ENCODE data around the gene TCF12.

TCF12 gene

DNA sequence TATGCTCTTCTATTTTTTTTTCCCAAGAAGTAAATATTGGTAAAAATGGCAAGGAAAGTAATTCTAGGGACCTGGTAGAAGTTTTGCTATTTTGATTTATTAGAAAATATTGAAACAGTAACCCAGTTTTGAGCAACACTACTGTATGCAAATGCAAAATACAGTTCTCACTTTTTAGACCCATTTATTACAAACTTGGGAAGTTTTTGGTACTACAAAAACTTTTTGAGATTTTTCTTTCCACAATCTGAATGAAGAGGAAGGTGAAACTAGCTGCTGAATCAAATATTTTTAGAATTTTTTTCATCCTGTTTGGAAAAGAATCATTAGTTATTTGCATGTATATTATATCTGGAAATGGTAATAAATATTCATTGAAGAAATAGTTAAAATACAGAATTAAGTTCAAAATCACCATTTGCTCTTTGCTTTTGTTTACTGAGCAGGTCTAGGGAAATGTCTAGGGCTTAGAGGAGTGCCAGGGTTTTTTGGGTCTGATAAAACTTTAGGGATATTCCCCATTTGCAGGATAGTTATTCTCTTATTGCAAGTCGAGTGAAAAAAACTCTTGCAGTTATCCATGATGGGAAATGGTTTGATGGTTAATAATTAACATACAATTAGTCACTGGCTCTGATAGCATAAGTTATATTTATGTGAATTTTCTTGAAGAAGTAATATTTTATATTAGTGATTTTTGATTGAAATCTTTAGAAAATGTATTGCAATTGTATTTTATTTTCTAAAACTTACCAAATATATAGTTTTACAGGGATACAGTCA is 47.0 kb downstream of the TCF12 start:
- no peaks in the 10 kb centered on the region for H3K27me3 Mint-ChIP-seq
- DNase-seq (ENCODE audit: low spot score in 2 of 2), result no peak
- H3K9me3 Mint-ChIP-seq, result peaks cover 1% of the 10 kb centered on the region
- peaks cover 6% of the 10 kb centered on the region for H3K36me3 Mint-ChIP-seq
- H3K4me1 Mint-ChIP-seq, result peaks cover 27% of the 10 kb centered on the region
- no peak overlapping the region for H3K4me3 Mint-ChIP-seq
- no peak for ATAC-seq (ENCODE audit: low read depth)
- no peak overlapping the region for H3K27ac Mint-ChIP-seq

DNA sequence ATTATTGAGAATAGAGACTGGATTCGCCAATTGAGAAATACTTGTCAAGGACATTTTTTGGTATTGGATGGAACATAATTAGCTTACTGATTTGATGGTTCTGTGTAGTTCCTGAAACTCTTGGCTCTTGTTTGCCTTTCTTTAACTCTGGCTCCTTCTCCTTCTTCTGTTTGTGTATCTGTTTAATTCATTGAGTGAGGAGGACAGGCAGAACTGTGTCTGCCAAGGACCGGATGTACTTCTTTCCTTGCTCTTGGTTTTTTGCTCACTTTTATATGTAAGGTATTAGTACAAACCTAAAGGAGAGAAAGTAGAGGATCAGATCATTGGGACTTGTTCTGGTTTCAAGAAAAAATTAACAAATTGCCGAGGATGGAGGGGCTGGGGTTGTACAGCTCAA is 48.9 kb downstream of the TCF12 start:
- Mint-ChIP-seq H3K4me3 (no peak overlapping the region), H3K4me1 (peaks cover 31% of the 10 kb centered on the region), H3K27me3 (no peaks in the 10 kb centered on the region), H3K36me3 (peaks cover 4% of the 10 kb centered on the region), H3K9me3 (peaks cover 1% of the 10 kb centered on the region), H3K27ac (no peak overlapping the region)
- DNase-seq (ENCODE audit: low spot score in 2 of 2) (no peak), ATAC-seq (ENCODE audit: low read depth) (no peak)

DNA sequence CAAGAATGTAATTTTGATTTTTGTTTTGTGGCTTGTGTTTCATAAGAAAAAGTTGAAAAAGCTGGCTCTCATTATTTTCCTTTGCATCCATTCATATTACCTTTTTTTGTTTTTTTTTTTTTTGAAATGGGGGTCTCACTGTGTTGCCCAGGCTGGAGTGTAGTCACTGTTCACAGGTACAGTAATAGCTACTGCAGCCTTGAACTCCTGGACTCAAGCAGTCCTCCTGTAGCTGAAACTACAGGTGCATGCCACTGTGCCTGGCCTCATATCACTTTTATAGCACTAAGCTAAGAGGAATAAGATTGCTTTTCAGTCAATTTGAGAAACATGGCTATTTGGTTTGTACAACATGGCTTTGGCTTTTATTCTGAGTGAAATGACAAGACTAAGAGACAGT is 49.8 kb downstream of the TCF12 start:
- Mint-ChIP-seq H3K36me3 (peaks cover 4% of the 10 kb centered on the region), H3K27ac (no peak overlapping the region), H3K27me3 (no peaks in the 10 kb centered on the region), H3K4me1 (peaks cover 29% of the 10 kb centered on the region), H3K4me3 (no peak overlapping the region), H3K9me3 (peaks cover 1% of the 10 kb centered on the region)
- DNase-seq (ENCODE audit: low spot score in 2 of 2) (no peak), ATAC-seq (ENCODE audit: low read depth) (no peak)

DNA sequence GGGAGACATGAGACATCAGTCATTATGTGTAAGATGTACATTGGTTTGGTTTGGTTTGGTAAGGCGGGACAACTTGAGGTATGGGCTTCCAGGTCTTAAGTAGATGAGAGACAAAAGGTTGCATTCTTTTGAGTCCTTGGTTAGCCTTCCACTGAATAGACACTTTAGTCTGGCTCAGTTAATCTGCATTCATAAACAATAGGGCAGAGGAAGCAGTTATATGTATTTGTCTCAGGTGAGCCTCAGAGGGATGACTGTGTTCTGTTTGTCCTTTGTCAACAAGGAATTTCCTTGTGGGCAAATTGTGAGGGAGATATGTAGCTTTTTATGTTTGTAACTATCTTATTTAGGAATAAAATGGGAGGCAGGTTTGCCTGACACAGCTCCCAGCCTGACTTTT is 50.4 kb downstream of the TCF12 start:
- DNase-seq (ENCODE audit: low spot score in 2 of 2) (no peak), ATAC-seq (ENCODE audit: low read depth) (no peak)
- no peak overlapping the region for H3K27ac Mint-ChIP-seq
- H3K4me1 Mint-ChIP-seq, result peaks cover 27% of the 10 kb centered on the region
- H3K9me3 Mint-ChIP-seq, result peaks cover 1% of the 10 kb centered on the region
- H3K36me3 Mint-ChIP-seq, result peaks cover 4% of the 10 kb centered on the region
- no peaks in the 10 kb centered on the region for H3K27me3 Mint-ChIP-seq
- H3K4me3 Mint-ChIP-seq, result no peak overlapping the region

DNA sequence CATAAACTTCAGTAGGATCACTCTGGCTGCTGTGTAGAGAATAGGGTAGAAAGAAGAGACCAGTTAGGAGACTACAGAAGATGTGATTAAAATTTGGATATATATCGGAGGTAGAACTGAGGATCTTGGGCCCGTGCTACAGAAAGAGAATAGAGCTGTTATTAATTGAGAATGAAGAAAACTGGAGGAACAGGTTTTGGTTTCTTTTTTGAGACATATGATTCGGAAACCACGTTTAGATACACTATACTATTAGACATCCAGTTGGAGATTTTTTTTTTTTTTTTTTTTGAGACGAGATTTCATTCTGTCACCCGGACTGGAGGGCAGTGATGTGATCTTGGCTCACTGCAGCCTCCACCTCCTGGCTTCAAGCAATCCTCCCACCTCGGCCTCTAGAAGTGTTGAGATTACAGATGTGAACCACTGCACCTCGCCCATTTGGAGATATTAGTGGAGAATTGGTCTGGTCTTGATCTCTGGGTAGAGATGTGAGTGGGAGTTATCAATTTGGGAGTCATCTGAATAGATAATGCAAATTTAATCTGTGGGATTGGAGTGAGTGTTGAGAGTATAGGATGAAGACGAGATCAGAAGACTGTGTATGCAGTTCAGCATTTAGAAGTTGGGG is 50.9 kb downstream of the TCF12 start:
- DNase-seq (ENCODE audit: low spot score in 2 of 2) (no peak), ATAC-seq (ENCODE audit: low read depth) (no peak)
- H3K36me3 Mint-ChIP-seq, result peaks cover 4% of the 10 kb centered on the region
- H3K27ac Mint-ChIP-seq, result no peak overlapping the region
- H3K27me3 Mint-ChIP-seq, result no peaks in the 10 kb centered on the region
- H3K4me1 Mint-ChIP-seq, result peaks cover 24% of the 10 kb centered on the region
- no peak overlapping the region for H3K4me3 Mint-ChIP-seq
- peaks cover 1% of the 10 kb centered on the region for H3K9me3 Mint-ChIP-seq

DNA sequence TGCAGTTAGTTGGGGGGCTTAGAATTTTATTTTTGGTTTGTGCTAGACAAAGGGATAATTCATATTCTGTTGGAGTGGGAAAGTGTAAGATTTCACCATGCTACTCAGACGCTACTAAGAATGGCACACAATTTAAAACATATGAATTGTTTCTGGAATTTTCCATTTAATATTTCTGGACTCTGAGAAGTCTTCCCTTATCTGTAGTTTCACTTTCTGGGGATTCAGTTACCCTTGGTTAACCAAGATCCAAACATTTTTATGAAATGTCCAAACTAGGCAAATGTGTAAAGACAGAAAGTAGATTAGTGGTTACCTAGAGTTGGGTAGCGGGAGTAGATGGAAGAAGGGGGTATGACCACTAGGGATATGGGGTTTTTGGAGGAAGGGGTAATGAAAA is 53.1 kb downstream of the TCF12 start:
- H3K4me1 Mint-ChIP-seq, result peaks cover 27% of the 10 kb centered on the region
- no peak overlapping the region for H3K27ac Mint-ChIP-seq
- peaks cover 1% of the 10 kb centered on the region for H3K9me3 Mint-ChIP-seq
- H3K27me3 Mint-ChIP-seq, result no peaks in the 10 kb centered on the region
- H3K36me3 Mint-ChIP-seq, result peaks cover 7% of the 10 kb centered on the region
- ATAC-seq (ENCODE audit: low read depth) (no peak), DNase-seq (ENCODE audit: low spot score in 2 of 2) (no peak)
- no peak overlapping the region for H3K4me3 Mint-ChIP-seq

DNA sequence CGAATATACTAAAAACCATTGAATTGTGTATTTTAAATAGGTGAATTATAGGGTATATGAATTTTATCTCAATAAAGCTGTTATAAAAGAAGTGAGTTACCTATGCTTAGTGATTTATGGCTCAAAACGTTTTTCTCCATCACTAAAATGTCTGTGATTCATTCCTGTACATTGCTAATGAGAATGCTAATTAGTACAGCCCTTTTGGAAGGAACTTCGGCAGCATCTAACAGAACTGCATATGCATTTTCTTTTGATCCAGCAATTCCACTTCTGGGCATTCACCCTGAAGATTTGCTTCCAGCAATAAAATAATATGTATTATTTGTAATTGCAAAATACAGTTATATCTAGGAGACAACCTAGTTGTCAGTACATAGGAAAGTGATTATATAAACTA is 53.6 kb downstream of the TCF12 start:
- H3K4me3 Mint-ChIP-seq, result no peak overlapping the region
- ATAC-seq (ENCODE audit: low read depth) (no peak), DNase-seq (ENCODE audit: low spot score in 2 of 2) (no peak)
- H3K27ac Mint-ChIP-seq, result peak overlapping the region; percentile 18
- no peaks in the 10 kb centered on the region for H3K27me3 Mint-ChIP-seq
- peaks cover 1% of the 10 kb centered on the region for H3K9me3 Mint-ChIP-seq
- peaks cover 27% of the 10 kb centered on the region for H3K4me1 Mint-ChIP-seq
- H3K36me3 Mint-ChIP-seq, result peaks cover 9% of the 10 kb centered on the region

DNA sequence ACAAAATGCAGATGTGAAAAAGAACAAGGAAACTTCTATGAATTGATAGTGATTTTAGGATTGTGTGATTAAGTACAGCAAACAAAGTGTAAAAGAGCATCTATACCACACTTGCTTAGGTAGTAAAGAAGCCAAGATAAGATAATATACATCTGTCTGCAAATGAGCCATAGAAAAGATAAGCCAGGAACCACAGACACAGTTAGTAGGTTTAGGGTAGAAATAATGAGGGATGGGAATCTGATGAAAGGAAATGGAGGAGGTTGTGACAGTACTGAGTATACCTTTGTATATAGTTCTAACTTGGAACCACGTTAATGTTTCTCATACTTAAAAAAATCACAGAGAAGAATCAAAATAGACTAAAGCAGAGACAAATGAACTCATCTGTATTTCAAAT is 54.0 kb downstream of the TCF12 start:
- Mint-ChIP-seq H3K27me3 (no peaks in the 10 kb centered on the region), H3K9me3 (peaks cover 1% of the 10 kb centered on the region), H3K4me1 (peaks cover 29% of the 10 kb centered on the region), H3K27ac (peak overlapping the region; percentile 18), H3K36me3 (peaks cover 9% of the 10 kb centered on the region), H3K4me3 (no peak overlapping the region)
- ATAC-seq (ENCODE audit: low read depth), result no peak
- no peak for DNase-seq (ENCODE audit: low spot score in 2 of 2)

DNA sequence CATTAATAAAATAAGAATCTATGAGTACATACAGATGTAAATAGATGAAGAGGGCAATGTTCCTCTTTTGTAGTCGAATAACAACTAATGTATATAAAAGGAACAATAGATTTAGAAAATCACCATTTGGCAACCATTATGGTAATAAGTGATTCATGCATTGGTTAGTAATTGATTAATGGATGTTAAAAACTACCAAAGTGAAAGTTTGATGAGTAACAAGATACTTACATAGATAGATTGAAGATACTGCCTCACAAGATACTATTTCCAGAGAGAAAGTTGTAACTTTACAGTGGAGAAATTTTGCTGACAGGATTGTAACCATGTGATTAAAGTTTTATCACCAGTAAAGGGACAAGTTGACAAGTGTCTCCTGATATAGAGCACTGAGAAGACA is 55.0 kb downstream of the TCF12 start:
- no peak overlapping the region for H3K27ac Mint-ChIP-seq
- H3K27me3 Mint-ChIP-seq, result no peaks in the 10 kb centered on the region
- peaks cover 29% of the 10 kb centered on the region for H3K4me1 Mint-ChIP-seq
- ATAC-seq (ENCODE audit: low read depth) (no peak), DNase-seq (ENCODE audit: low spot score in 2 of 2) (no peak)
- H3K4me3 Mint-ChIP-seq, result no peak overlapping the region
- peaks cover 9% of the 10 kb centered on the region for H3K36me3 Mint-ChIP-seq
- peaks cover 1% of the 10 kb centered on the region for H3K9me3 Mint-ChIP-seq

DNA sequence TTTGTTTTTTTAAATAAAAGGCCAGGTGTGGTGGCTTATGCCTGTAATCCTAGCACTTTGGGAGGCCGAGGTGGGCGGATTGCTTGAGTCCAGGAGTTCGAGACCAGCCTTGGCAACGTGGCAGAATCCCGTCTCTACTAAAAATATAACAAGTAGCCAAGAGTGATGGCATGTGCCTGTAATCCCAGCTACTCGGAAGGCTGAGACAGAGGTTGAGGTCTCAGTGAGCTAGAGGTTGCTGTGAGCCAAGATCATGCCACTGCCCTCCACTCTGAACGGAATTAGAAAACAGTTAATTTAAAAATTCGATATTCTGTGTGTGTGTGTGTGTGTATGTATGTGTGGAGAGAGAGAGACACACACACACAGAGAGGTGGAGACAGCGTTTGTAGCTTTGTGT is 58.8 kb downstream of the TCF12 start:
- Mint-ChIP-seq H3K36me3 (peaks cover 5% of the 10 kb centered on the region), H3K9me3 (no peaks in the 10 kb centered on the region), H3K27me3 (no peaks in the 10 kb centered on the region), H3K4me3 (no peak overlapping the region), H3K27ac (no peak overlapping the region), H3K4me1 (peaks cover 29% of the 10 kb centered on the region)
- ATAC-seq (ENCODE audit: low read depth) (no peak), DNase-seq (ENCODE audit: low spot score in 2 of 2) (no peak)

DNA sequence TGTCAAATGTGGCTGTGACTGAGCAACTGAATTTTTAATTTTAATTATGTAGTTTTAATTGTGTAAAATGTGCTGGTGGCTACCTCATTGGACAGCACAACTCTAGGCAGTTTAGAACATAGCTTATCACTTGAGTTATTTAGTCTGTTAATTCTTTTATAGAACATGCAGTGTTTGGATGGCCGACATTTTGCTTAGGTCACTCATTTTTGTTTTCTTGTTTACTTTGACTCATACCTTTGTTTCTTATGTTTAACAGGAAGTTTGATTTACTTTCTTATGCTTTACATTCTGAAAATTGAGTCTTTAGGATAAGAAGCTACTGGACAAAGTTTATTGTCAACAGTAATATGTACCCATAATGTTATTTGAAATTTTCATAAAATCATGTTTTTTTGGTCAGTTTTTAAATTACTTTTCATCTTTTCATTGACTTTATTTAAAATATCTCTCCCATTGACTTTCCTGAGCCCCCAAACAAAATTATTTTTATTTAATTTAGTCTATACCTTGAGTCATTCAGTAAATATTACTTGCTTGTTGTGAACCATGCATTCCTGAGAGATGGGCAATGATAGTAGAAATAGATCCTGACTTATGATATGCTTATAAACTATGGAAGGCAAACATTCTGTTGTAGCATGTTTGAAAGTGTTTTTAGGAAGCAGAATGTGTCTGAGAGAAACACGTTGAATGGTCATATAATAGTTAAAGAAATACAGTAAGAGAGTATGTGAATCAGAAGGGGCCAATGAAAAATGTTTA is 60.6 kb downstream of the TCF12 start:
- peaks cover 5% of the 10 kb centered on the region for H3K36me3 Mint-ChIP-seq
- ATAC-seq (ENCODE audit: low read depth) (no peak), DNase-seq (ENCODE audit: low spot score in 2 of 2) (no peak)
- H3K27ac Mint-ChIP-seq, result no peak overlapping the region
- no peaks in the 10 kb centered on the region for H3K27me3 Mint-ChIP-seq
- H3K9me3 Mint-ChIP-seq, result no peaks in the 10 kb centered on the region
- no peak overlapping the region for H3K4me3 Mint-ChIP-seq
- H3K4me1 Mint-ChIP-seq, result peaks cover 28% of the 10 kb centered on the region

DNA sequence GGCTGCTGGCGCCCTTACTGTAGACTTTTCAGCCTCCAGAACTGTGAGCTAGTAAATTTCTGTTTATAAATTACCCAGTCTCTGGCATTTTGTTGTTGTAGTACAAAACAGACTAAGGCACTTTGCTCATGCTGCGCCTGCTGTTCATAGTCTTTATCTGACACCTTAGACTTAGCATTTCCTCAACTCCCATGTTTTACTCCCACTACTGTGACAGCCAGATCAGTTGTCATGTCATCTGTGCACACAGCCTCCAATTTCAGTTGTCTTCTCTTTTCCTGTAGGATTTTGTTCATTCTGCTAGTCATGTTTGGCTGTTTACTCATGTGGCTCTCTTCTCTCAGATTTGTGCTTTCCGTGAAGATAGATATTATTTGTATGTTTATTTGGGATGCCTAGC is 62.0 kb downstream of the TCF12 start:
- H3K27ac Mint-ChIP-seq, result no peak overlapping the region
- ATAC-seq (ENCODE audit: low read depth) (no peak), DNase-seq (ENCODE audit: low spot score in 2 of 2) (no peak)
- H3K4me3 Mint-ChIP-seq, result no peak overlapping the region
- no peaks in the 10 kb centered on the region for H3K27me3 Mint-ChIP-seq
- peaks cover 5% of the 10 kb centered on the region for H3K36me3 Mint-ChIP-seq
- H3K4me1 Mint-ChIP-seq, result peaks cover 37% of the 10 kb centered on the region
- no peaks in the 10 kb centered on the region for H3K9me3 Mint-ChIP-seq

DNA sequence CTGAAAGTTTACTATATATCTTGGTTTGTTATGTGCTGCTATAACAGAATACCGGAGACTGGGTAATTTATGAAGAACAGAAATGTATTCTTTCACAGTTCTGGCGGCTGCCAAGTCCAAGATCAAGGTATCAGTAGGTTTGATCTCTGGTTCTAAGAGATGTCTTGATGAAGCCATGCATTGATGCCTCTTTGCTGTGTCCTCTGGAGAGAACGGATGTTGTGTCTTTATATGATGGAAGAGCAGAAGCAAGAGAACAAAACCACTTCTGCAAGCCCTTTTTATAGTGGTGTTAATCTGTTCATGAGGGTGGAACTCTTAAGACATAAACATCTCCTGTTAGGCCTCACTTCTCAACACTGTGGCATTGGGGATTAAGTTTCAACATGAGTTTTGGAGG is 62.7 kb downstream of the TCF12 start:
- Mint-ChIP-seq H3K9me3 (no peaks in the 10 kb centered on the region), H3K36me3 (peaks cover 1% of the 10 kb centered on the region), H3K4me1 (peaks cover 33% of the 10 kb centered on the region), H3K27ac (no peak overlapping the region), H3K27me3 (no peaks in the 10 kb centered on the region), H3K4me3 (no peak overlapping the region)
- DNase-seq (ENCODE audit: low spot score in 2 of 2) (no peak), ATAC-seq (ENCODE audit: low read depth) (no peak)

DNA sequence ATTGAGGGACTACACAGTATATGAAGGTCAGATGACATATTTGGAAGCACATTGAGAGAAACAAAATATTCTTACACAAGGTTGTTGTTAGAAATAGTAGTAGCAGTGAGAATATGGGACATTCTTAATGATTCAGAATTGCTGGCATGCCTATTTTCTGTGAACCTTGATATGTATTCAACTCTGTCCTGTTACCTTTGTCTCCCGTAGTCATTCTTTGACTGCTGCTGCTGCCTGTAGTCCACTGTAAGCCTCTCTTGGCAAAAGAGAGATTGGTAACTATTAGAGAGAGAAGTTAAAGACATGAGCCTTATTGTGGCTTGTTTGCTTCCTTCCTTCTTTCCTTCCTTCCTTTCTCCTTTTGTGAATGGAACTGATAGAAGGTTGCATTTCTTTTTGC is 64.5 kb downstream of the TCF12 start:
- DNase-seq (ENCODE audit: low spot score in 2 of 2), result no peak
- Mint-ChIP-seq H3K27me3 (no peaks in the 10 kb centered on the region), H3K27ac (no peak overlapping the region), H3K9me3 (no peaks in the 10 kb centered on the region), H3K4me3 (no peak overlapping the region), H3K36me3 (no peaks in the 10 kb centered on the region), H3K4me1 (peaks cover 31% of the 10 kb centered on the region)
- ATAC-seq (ENCODE audit: low read depth), result no peak
